Muscle layer of colon (tissue), 2 donors: ENCODE measurements around the gene TUSC7.

Experiments used
- H3K27ac ChIP-seq: one replicate; pipeline ENCODE4 v1.7.0; 2013; ENCODE audit warnings: low read depth, mild to moderate bottlenecking, low read length, moderate library complexity
- H3K27me3 ChIP-seq, 2 donors: one replicate each; pipeline ENCODE4 v1.7.0; 2013; ENCODE audit warnings: low read length in 2 of 2, mild to moderate bottlenecking in 2 of 2; ENCODE audit not compliant: insufficient read depth in 2 of 2, control insufficient read depth in 1 of 2
- H3K36me3 ChIP-seq: one replicate; pipeline ENCODE4 v1.7.0; 2013; ENCODE audit warnings: mild to moderate bottlenecking, low read length; ENCODE audit not compliant: insufficient read depth
- H3K4me1 ChIP-seq: one replicate; pipeline ENCODE4 v1.7.0; 2013; ENCODE audit warnings: mild to moderate bottlenecking, low read length; ENCODE audit not compliant: insufficient read depth
- H3K4me3 ChIP-seq, 2 donors: one replicate each; pipeline ENCODE4 v1.7.0; 2013; ENCODE audit warnings: low read length in 2 of 2, low read depth in 1 of 2, mild to moderate bottlenecking in 1 of 2, moderate library complexity in 1 of 2
- H3K9ac ChIP-seq: one replicate; pipeline ENCODE4 v1.7.0; 2013; ENCODE audit warnings: low read length
- H3K9me3 ChIP-seq: one replicate; pipeline ENCODE4 v1.7.0; 2013; ENCODE audit warnings: mild to moderate bottlenecking, low read length
- donor health status: abdominal sarcoma.
- donor health status: Adenocarcinoma of cecum.

The TUSC7 gene

GRCh38 chr3:116709479-116709878 lies at the start of gene TUSC7:
TSS of gene TUSC7 (plus strand) at chr3:116709779.
- Histone ChIP-seq H3K27me3 (no peaks in the 10 kb centered on the region), H3K4me3 (no peak within 1 kb of the TSS), H3K36me3 (no peaks in the 10 kb centered on the region), H3K4me1 (no peaks in the 10 kb centered on the region), H3K9me3 (no peaks in the 10 kb centered on the region), H3K9ac (no peak within 1 kb of the TSS), H3K27ac (no peak within 1 kb of the TSS)

GRCh38 chr3:116661196-116661595 lies 48.4 kb upstream of the TUSC7 start:
- no peaks in the 10 kb centered on the region for H3K4me1 ChIP-seq
- H3K9me3 ChIP-seq: no peaks in the 10 kb centered on the region
- H3K27ac ChIP-seq: no peak overlapping the region
- no peaks in the 10 kb centered on the region for H3K36me3 ChIP-seq
- no peaks in the 10 kb centered on the region for H3K27me3 ChIP-seq
- H3K4me3 ChIP-seq: no peak overlapping the region
- no peak overlapping the region for H3K9ac ChIP-seq

GRCh38 chr3:116663161-116664110 lies 46.1 kb upstream of the TUSC7 start:
- Histone ChIP-seq H3K4me1 (no peaks in the 10 kb centered on the region), H3K27ac (no peak overlapping the region), H3K9me3 (no peaks in the 10 kb centered on the region), H3K36me3 (no peaks in the 10 kb centered on the region), H3K27me3 (no peaks in the 10 kb centered on the region), H3K4me3 (no peak overlapping the region), H3K9ac (no peak overlapping the region)

GRCh38 chr3:116667324-116667723 lies 42.3 kb upstream of the TUSC7 start:
- Histone ChIP-seq H3K27ac (no peak overlapping the region), H3K4me1 (no peaks in the 10 kb centered on the region), H3K4me3 (no peak overlapping the region), H3K27me3 (no peaks in the 10 kb centered on the region), H3K9ac (no peak overlapping the region), H3K9me3 (no peaks in the 10 kb centered on the region), H3K36me3 (no peaks in the 10 kb centered on the region)

GRCh38 chr3:116667791-116668190 lies 41.8 kb upstream of the TUSC7 start:
- no peak overlapping the region for H3K27ac ChIP-seq
- no peaks in the 10 kb centered on the region for H3K9me3 ChIP-seq
- H3K4me3 ChIP-seq: no peak overlapping the region
- H3K36me3 ChIP-seq: no peaks in the 10 kb centered on the region
- H3K27me3 ChIP-seq: no peaks in the 10 kb centered on the region
- no peak overlapping the region for H3K9ac ChIP-seq
- H3K4me1 ChIP-seq: no peaks in the 10 kb centered on the region

GRCh38 chr3:116669576-116669975 lies 40.0 kb upstream of the TUSC7 start:
- Histone ChIP-seq H3K4me1 (no peaks in the 10 kb centered on the region), H3K4me3 (no peak overlapping the region), H3K9me3 (no peaks in the 10 kb centered on the region), H3K36me3 (no peaks in the 10 kb centered on the region), H3K27me3 (no peaks in the 10 kb centered on the region), H3K9ac (no peak overlapping the region), H3K27ac (no peak overlapping the region)

GRCh38 chr3:116671151-116671550 lies 38.4 kb upstream of the TUSC7 start:
- no peak overlapping the region for H3K4me3 ChIP-seq
- H3K4me1 ChIP-seq: no peaks in the 10 kb centered on the region
- H3K9me3 ChIP-seq: no peaks in the 10 kb centered on the region
- no peaks in the 10 kb centered on the region for H3K27me3 ChIP-seq
- no peak overlapping the region for H3K27ac ChIP-seq
- no peak overlapping the region for H3K9ac ChIP-seq
- H3K36me3 ChIP-seq: no peaks in the 10 kb centered on the region

GRCh38 chr3:116678853-116679252 lies 30.7 kb upstream of the TUSC7 start:
- H3K27me3 ChIP-seq: no peaks in the 10 kb centered on the region
- H3K4me3 ChIP-seq: no peak overlapping the region
- H3K4me1 ChIP-seq: no peaks in the 10 kb centered on the region
- H3K36me3 ChIP-seq: no peaks in the 10 kb centered on the region
- no peaks in the 10 kb centered on the region for H3K9me3 ChIP-seq
- H3K9ac ChIP-seq: no peak overlapping the region
- H3K27ac ChIP-seq: no peak overlapping the region

GRCh38 chr3:116691041-116691440 lies 18.5 kb upstream of the TUSC7 start:
- Histone ChIP-seq H3K27ac (no peak overlapping the region), H3K9me3 (no peaks in the 10 kb centered on the region), H3K4me1 (no peaks in the 10 kb centered on the region), H3K36me3 (no peaks in the 10 kb centered on the region), H3K9ac (no peak overlapping the region), H3K27me3 (no peaks in the 10 kb centered on the region), H3K4me3 (no peak overlapping the region)

GRCh38 chr3:116701070-116701469 lies 8.5 kb upstream of the TUSC7 start:
- Histone ChIP-seq H3K9me3 (no peaks in the 10 kb centered on the region), H3K4me1 (no peaks in the 10 kb centered on the region), H3K27ac (no peak overlapping the region), H3K9ac (no peak overlapping the region), H3K36me3 (no peaks in the 10 kb centered on the region), H3K27me3 (no peaks in the 10 kb centered on the region), H3K4me3 (no peak overlapping the region)

GRCh38 chr3:116702334-116702733 lies 7.2 kb upstream of the TUSC7 start:
- Histone ChIP-seq H3K27ac (no peak overlapping the region), H3K27me3 (no peaks in the 10 kb centered on the region), H3K9ac (no peak overlapping the region), H3K4me3 (no peak overlapping the region), H3K9me3 (no peaks in the 10 kb centered on the region), H3K36me3 (no peaks in the 10 kb centered on the region), H3K4me1 (no peaks in the 10 kb centered on the region)

GRCh38 chr3:116707531-116707930 lies 2.0 kb upstream of the TUSC7 start:
- no peaks in the 10 kb centered on the region for H3K27me3 ChIP-seq
- no peak overlapping the region for H3K9ac ChIP-seq
- no peak overlapping the region for H3K4me3 ChIP-seq
- H3K9me3 ChIP-seq: no peaks in the 10 kb centered on the region
- no peak overlapping the region for H3K27ac ChIP-seq
- no peaks in the 10 kb centered on the region for H3K4me1 ChIP-seq
- H3K36me3 ChIP-seq: no peaks in the 10 kb centered on the region
